SK-N-SH treated with all-trans-retinoic acid at 6 μM for 48 hours (cell line): ENCODE data around the gene OPN1LW.

Experiments used
- BACH2 ChIP-seq: fragments of 250-450 bp; sonication (Bioruptor Pico); IDR thresholded peaks from 2 replicates; pipeline ENCODE4 v1.9.0; 2021; ENCODE audit warnings: mild to moderate bottlenecking, borderline replicate concordance
- CREB5 ChIP-seq: fragments of 250-450 bp; sonication (Bioruptor Pico); IDR thresholded peaks from 2 replicates; pipeline ENCODE4 v1.5.1; 2020; ENCODE audit warnings: low read depth, mild to moderate bottlenecking, moderate library complexity
- OSR1 ChIP-seq: fragments of 250-450 bp; sonication (Bioruptor Pico); IDR thresholded peaks from 2 replicates; pipeline ENCODE4 v1.8.0; 2022; ENCODE audit warnings: moderate library complexity, mild to moderate bottlenecking, inconsistent platforms
- PATZ1 ChIP-seq: fragments of 250-450 bp; sonication (Bioruptor Pico); IDR thresholded peaks from 2 replicates; pipeline ENCODE4 v1.8.0; 2020; ENCODE audit warnings: mild to moderate bottlenecking, moderate library complexity, borderline replicate concordance
- POU6F1 ChIP-seq: fragments of 250-450 bp; sonication (Bioruptor Pico); IDR thresholded peaks from 2 replicates; pipeline ENCODE4 v1.8.0; 2021; ENCODE audit warnings: low read depth, mild to moderate bottlenecking, moderate library complexity, borderline replicate concordance
- RARB ChIP-seq: fragments of 250-450 bp; sonication (Bioruptor Pico); IDR thresholded peaks from 2 replicates; pipeline ENCODE4 v1.8.0; 2021; ENCODE audit warnings: mild to moderate bottlenecking, moderate library complexity
- SNAI2 ChIP-seq: fragments of 250-450 bp; sonication (Bioruptor Pico); IDR thresholded peaks from 2 replicates; pipeline ENCODE4 v1.5.0; 2020; ENCODE audit warnings: mild to moderate bottlenecking, moderate library complexity
- TOX ChIP-seq: fragments of 250-450 bp; sonication (Bioruptor Pico); IDR thresholded peaks from 2 replicates; pipeline ENCODE4 v1.8.0; 2021; ENCODE audit warnings: mild to moderate bottlenecking, moderate library complexity, borderline replicate concordance
- ZFP3 ChIP-seq: fragments of 250-450 bp; sonication (Bioruptor Pico); IDR thresholded peaks from 2 replicates; pipeline ENCODE4 v1.5.0; 2020; ENCODE audit warnings: mild to moderate bottlenecking, moderate library complexity
- ZNF70 ChIP-seq: fragments of 450-650 bp; formaldehyde crosslinking; IDR thresholded peaks from 2 replicates; pipeline ENCODE4 v1.5.0; 2020; ENCODE audit warnings: mild to moderate bottlenecking, moderate library complexity
- ZNF8 ChIP-seq: fragments of 450-650 bp; formaldehyde crosslinking; IDR thresholded peaks from 2 replicates; pipeline ENCODE4 v1.5.0; 2020; ENCODE audit warnings: mild to moderate bottlenecking, moderate library complexity

- TF ChIP-seq RARB (CRISPR knock-in tag) (no peak), OSR1 (CRISPR knock-in tag) (no peak), BACH2 (CRISPR knock-in tag) (no peak), SNAI2 (CRISPR knock-in tag) (no peak), PATZ1 (CRISPR knock-in tag) (no peak), ZNF70 (CRISPR knock-in tag) (no peak), ZNF8 (CRISPR knock-in tag) (no peak), CREB5 (CRISPR knock-in tag) (no peak), ZFP3 (CRISPR knock-in tag) (no peak), POU6F1 (no peak), TOX (CRISPR knock-in tag) (no peak)
Observed at GRCh38 chrX:154135458-154136229, 8.4 kb upstream of the OPN1LW start.
